Neural cell (in vitro differentiated cells): ENCODE results near the gene CUEDC1. TPM values are rescaled to one million over a fixed set of nuclear protein-coding genes. Genes with fewer than 3 reads are reported as not detected.

ENCODE experiments used
- H2AFZ ChIP-seq: fragments of 200-600, 300-800 bp; sonication (generic), shearing (Covaris generic); 2 replicates; pipeline ENCODE4 v1.6.0; 2014; ENCODE audit warnings: low read depth, mild to moderate bottlenecking, antibody characterized with exemption, low read length, moderate library complexity
- H3F3A ChIP-seq: fragments of 200-600 bp; shearing (Covaris generic); 2 replicates; pipeline ENCODE4 v1.6.1; 2016; ENCODE audit warnings: mild to moderate bottlenecking, moderate library complexity, mixed read lengths, antibody characterized with exemption, low read length; ENCODE audit not compliant: insufficient read depth, poor library complexity, severe bottlenecking
- H3K27ac ChIP-seq: fragments of 200-600, 300-800 bp; sonication (generic), shearing (Covaris generic); 2 replicates; pipeline ENCODE4 v1.5.1; 2014; ENCODE audit warnings: mild to moderate bottlenecking, low read length, moderate library complexity
- H3K27me3 ChIP-seq: fragments of 300-800, 200-600 bp; sonication (generic), shearing (Covaris generic); 2 replicates; pipeline ENCODE4 v1.6.0; 2014; ENCODE audit warnings: mild to moderate bottlenecking, low read depth, low read length, moderate library complexity; ENCODE audit not compliant: insufficient read depth
- H3K36me3 ChIP-seq: fragments of 300-800, 200-600 bp; sonication (generic), shearing (Covaris generic); 2 replicates; pipeline ENCODE4 v1.5.1; 2014; ENCODE audit warnings: mild to moderate bottlenecking, antibody characterized with exemption, low read length, moderate library complexity; ENCODE audit not compliant: insufficient read depth
- H3K4me2 ChIP-seq: fragments of 300-800, 200-600 bp; sonication (generic), shearing (Covaris generic); 2 replicates; pipeline ENCODE4 v1.6.0; 2014; ENCODE audit warnings: mild to moderate bottlenecking, low read length
- H3K4me3 ChIP-seq: fragments of 300-800, 200-600 bp; sonication (generic), shearing (Covaris generic); 2 replicates; pipeline ENCODE4 v1.5.1; 2014; ENCODE audit warnings: mild to moderate bottlenecking, low read length, moderate library complexity
- H3K79me2 ChIP-seq: fragments of 200-600 bp; shearing (Covaris generic); replicated peaks from 2 replicates; pipeline ENCODE4 v1.6.0; 2014; ENCODE audit warnings: mild to moderate bottlenecking, low read length, moderate library complexity; ENCODE audit not compliant: insufficient read depth
- H3K9ac ChIP-seq: fragments of 300-800, 200-600 bp; sonication (generic), shearing (Covaris generic); 2 replicates; pipeline ENCODE4 v1.6.1; 2016; ENCODE audit warnings: mild to moderate bottlenecking, low read length, mixed read lengths
- H3K9me2 ChIP-seq: fragments of 200-600 bp; shearing (Covaris generic); 2 replicates; pipeline ENCODE4 v1.6.1; 2016; ENCODE audit warnings: mild to moderate bottlenecking, low read length, mixed read lengths; ENCODE audit not compliant: insufficient read depth
- H3K9me3 ChIP-seq: fragments of 200-600, 300-800 bp; sonication (generic), shearing (Covaris generic); 2 replicates; pipeline ENCODE4 v1.6.1; 2016; ENCODE audit warnings: mild to moderate bottlenecking, mixed run types, low read length, moderate library complexity, mixed read lengths
- H4K20me1 ChIP-seq: fragments of 200-600 bp; shearing (Covaris generic); 2 replicates; pipeline ENCODE4 v1.6.1; 2016; ENCODE audit warnings: mild to moderate bottlenecking, mixed run types; ENCODE audit not compliant: insufficient read depth
- EP300 ChIP-seq: fragments of 450-650 bp; conservative IDR thresholded peaks from 2 replicates; pipeline ENCODE4 v1.6.1; 2014; ENCODE audit warnings: antibody characterized with exemption, mild to moderate bottlenecking, moderate library complexity; ENCODE audit not compliant: poor library complexity, severe bottlenecking
- EZH2 ChIP-seq: fragments of 200-600, 300-800 bp; shearing (Covaris generic), sonication (generic); IDR thresholded peaks from 2 replicates; pipeline ENCODE4 v1.6.1; 2014; ENCODE audit warnings: antibody characterized with exemption, low read length, borderline replicate concordance, mild to moderate bottlenecking; ENCODE audit not compliant: insufficient read depth, poor library complexity, severe bottlenecking
- MXI1 ChIP-seq: fragments of 450-650 bp; conservative IDR thresholded peaks from 2 replicates; pipeline ENCODE4 v1.6.1; 2014; ENCODE audit warnings: antibody characterized with exemption, mild to moderate bottlenecking; ENCODE audit not compliant: poor library complexity, severe bottlenecking
- POLR2AphosphoS5 ChIP-seq: IDR thresholded peaks from 2 replicates; pipeline ENCODE4 v1.6.1; 2012
- RAD21 ChIP-seq: fragments of 450-650 bp; conservative IDR thresholded peaks from 2 replicates; pipeline ENCODE4 v1.6.1; 2014; ENCODE audit warnings: antibody characterized with exemption, mild to moderate bottlenecking, moderate library complexity
- REST ChIP-seq: IDR thresholded peaks from 2 replicates; pipeline ENCODE4 v1.6.1; 2012; ENCODE audit warnings: borderline replicate concordance
- SMC3 ChIP-seq: fragments of 450-650 bp; conservative IDR thresholded peaks from 2 replicates; pipeline ENCODE4 v1.6.1; 2014; ENCODE audit warnings: antibody characterized with exemption, mild to moderate bottlenecking, moderate library complexity; ENCODE audit not compliant: poor library complexity
- TAF1 ChIP-seq: IDR thresholded peaks from 2 replicates; pipeline ENCODE4 v1.6.1; 2012; ENCODE audit warnings: low read depth
- polyA plus RNA-seq: library from polyadenylated mRNA; depleted of rRNA; stranded (reverse); fragments of >200 nt; gene quantifications from 2 replicates; pipeline ENCODE4 v1.2.3, GENCODE V29; 2014
- TF ChIP-seq, protein P1 (sequence below): fragments of 450-650 bp; IDR thresholded peaks from 2 replicates; pipeline ENCODE4 v1.5.1; 2014; ENCODE audit warnings: antibody characterized with exemption, mild to moderate bottlenecking, moderate library complexity; ENCODE audit not compliant: poor library complexity, severe bottlenecking

CUEDC1 gene
- polyA plus RNA-seq, 1 donor from 2014 or later, result 27.0 TPM

GRCh38 chr17:57871863-57872262 is 83.3 kb downstream of the CUEDC1 start:
- H3K36me3 ChIP-seq, result no peaks in the 10 kb centered on the region
- no peaks in the 10 kb centered on the region for H3K27me3 ChIP-seq
- H3K4me3 ChIP-seq, result no peak overlapping the region
- H3K9me3 ChIP-seq, result no peaks in the 10 kb centered on the region
- no peak overlapping the region for H3K9ac ChIP-seq
- H3K79me2 ChIP-seq, result no peaks in the 10 kb centered on the region
- H3K9me2 ChIP-seq, result no peaks in the 10 kb centered on the region
- no peak overlapping the region for H2AFZ ChIP-seq
- H4K20me1 ChIP-seq, result no peaks in the 10 kb centered on the region
- no peak overlapping the region for H3K27ac ChIP-seq
- no peak overlapping the region for H3K4me2 ChIP-seq
- TF ChIP-seq, protein P1, sequence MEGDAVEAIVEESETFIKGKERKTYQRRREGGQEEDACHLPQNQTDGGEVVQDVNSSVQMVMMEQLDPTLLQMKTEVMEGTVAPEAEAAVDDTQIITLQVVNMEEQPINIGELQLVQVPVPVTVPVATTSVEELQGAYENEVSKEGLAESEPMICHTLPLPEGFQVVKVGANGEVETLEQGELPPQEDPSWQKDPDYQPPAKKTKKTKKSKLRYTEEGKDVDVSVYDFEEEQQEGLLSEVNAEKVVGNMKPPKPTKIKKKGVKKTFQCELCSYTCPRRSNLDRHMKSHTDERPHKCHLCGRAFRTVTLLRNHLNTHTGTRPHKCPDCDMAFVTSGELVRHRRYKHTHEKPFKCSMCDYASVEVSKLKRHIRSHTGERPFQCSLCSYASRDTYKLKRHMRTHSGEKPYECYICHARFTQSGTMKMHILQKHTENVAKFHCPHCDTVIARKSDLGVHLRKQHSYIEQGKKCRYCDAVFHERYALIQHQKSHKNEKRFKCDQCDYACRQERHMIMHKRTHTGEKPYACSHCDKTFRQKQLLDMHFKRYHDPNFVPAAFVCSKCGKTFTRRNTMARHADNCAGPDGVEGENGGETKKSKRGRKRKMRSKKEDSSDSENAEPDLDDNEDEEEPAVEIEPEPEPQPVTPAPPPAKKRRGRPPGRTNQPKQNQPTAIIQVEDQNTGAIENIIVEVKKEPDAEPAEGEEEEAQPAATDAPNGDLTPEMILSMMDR, result no peak
- TF ChIP-seq EP300 (no peak), REST (no peak), EZH2 (no peak), POLR2AphosphoS5 (no peak), RAD21 (no peak), MXI1 (no peak), TAF1 (no peak), SMC3 (no peak)
- no peaks in the 10 kb centered on the region for H3F3A ChIP-seq

DNA sequence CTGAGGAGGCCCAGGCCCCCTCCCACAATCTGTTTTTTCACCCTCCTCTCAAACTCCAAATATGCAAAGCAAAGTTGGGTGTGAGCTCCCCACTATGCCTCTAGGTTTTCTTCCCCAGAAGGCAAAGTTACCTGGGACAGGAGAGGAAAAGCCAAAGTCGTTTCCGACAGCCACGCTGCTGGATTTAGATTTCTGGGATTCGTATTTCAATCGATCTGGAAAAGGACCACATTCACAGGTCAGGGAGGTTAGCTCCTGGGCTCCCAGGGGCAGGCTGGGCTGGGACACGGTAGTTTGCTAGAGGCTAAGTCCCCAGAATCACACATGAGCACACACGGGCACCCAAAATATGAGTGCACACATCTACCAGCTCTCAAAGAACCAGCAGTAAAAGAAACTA is 84.1 kb downstream of the CUEDC1 start:
- Histone ChIP-seq H3K27ac (no peak overlapping the region), H4K20me1 (no peaks in the 10 kb centered on the region), H3K4me3 (no peak overlapping the region), H3K9me3 (no peaks in the 10 kb centered on the region), H3K79me2 (no peaks in the 10 kb centered on the region), H3K9me2 (no peaks in the 10 kb centered on the region), H3K36me3 (no peaks in the 10 kb centered on the region), H2AFZ (no peak overlapping the region), H3F3A (no peaks in the 10 kb centered on the region), H3K4me2 (no peak overlapping the region), H3K9ac (no peak overlapping the region), H3K27me3 (no peaks in the 10 kb centered on the region)
- TF ChIP-seq POLR2AphosphoS5 (no peak), EP300 (no peak), MXI1 (no peak), EZH2 (no peak), TAF1 (no peak), RAD21 (no peak), REST (no peak), SMC3 (no peak)
- TF ChIP-seq, protein P1, result no peak
